ENCODE measurements around the gene SLC35B1.

Gene SLC35B1

DNA sequence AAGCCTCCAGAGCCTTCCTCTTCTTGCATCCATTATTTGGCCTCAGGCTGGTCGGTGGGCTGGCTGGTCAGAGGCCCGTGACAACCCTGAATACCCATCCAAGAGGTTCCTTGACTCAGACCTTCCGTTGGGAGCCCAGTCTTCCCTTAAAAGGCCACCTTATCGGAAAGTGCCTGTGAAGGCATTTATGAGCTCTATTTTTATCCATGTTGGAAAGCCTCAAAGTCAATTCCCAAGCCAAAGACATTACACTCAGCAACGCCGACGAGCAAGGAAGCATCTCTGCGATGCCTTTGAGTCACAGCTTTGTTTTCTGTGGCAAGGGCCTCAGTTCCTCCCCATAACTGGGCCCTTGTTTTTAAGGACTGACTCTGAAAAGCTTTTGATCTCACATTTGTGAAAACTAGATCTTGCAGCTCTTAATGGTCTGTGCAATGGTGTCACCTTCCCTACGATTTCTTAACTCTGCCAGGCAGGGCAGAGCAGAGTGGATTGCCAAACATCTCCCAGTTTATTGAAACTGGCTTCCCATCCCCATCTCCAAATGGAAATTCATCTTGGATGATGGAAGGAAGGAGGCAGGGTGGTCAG lies 16.6 kb downstream of the SLC35B1 start:
- no peak overlapping the region for H3K4me3 ChIP-seq (ENCODE audit: low read depth, low read length)
- no peak for DNase-seq (ENCODE audit: low read depth)
- TF ChIP-seq, protein P1, sequence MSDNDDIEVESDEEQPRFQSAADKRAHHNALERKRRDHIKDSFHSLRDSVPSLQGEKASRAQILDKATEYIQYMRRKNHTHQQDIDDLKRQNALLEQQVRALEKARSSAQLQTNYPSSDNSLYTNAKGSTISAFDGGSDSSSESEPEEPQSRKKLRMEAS (IDR thresholded peaks at IDR 0.05; ENCODE audit: low read depth, low read length) = no peak
- no peak for TF ChIP-seq CTCF (IDR thresholded peaks at IDR 0.05; ENCODE audit: low read depth, low read length)
- no peak for TF ChIP-seq POLR2A (IDR thresholded peaks at IDR 0.05; ENCODE audit: extremely low read depth, insufficient read length)
- TF ChIP-seq MYC (IDR thresholded peaks at IDR 0.05; ENCODE audit: low read depth, low read length) = no peak

DNA sequence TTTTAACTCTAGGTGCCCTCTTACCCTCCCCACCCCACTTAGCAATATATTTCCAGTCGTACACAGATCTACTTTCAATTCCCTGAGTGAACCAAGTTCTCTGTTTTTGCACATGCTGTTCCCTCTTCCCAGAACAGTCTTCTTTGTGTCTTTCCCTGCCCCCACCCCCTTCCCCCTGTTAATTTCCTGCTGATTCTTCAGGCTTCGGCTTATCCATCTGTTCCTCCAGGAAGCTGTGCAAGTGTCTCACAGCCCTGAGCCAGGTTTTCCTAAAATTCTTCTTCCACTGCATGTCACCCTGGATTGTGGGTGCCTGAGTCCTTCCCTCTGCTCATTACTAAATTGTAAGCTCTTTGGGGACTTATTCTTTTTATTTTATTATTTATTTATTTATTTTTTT lies 17.5 kb downstream of the SLC35B1 start:
- H3K4me3 ChIP-seq (ENCODE audit: low read depth, low read length) = no peak overlapping the region
- TF ChIP-seq CTCF (IDR thresholded peaks at IDR 0.05; ENCODE audit: low read depth, low read length) (no peak), POLR2A (IDR thresholded peaks at IDR 0.05; ENCODE audit: extremely low read depth, insufficient read length) (no peak), MYC (IDR thresholded peaks at IDR 0.05; ENCODE audit: low read depth, low read length) (no peak)
- TF ChIP-seq, protein P1 (IDR thresholded peaks at IDR 0.05; ENCODE audit: low read depth, low read length) = no peak
- DNase-seq (ENCODE audit: low read depth) = no peak

DNA sequence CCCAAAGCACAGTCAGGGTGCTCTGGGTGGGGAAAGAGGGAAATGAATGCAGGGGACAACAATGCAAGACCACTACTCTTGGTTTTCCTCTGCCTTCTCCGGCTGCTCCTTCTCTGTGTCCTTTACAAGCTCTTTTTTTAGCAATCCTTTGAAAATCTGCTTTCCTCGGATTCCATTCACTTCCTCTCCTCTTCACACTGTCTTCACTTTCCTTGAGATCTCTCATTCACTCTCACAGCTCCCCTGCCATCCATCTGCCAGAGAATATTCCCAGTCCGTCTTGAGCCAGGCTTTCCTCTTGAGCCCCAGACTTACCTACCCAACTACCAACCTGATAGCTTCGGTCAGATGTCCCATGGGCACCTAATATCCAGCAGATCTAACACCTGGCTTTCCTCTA lies 18.9 kb downstream of the SLC35B1 start:
- DNase-seq (ENCODE audit: low read depth) = no peak
- TF ChIP-seq CTCF (IDR thresholded peaks at IDR 0.05; ENCODE audit: low read depth, low read length) (no peak), POLR2A (IDR thresholded peaks at IDR 0.05; ENCODE audit: extremely low read depth, insufficient read length) (no peak), MYC (IDR thresholded peaks at IDR 0.05; ENCODE audit: low read depth, low read length) (no peak)
- TF ChIP-seq, protein P1 (IDR thresholded peaks at IDR 0.05; ENCODE audit: low read depth, low read length) = no peak
- H3K4me3 ChIP-seq (ENCODE audit: low read depth, low read length) = no peak overlapping the region

GRCh38 chr17:49687878-49688491 lies 19.8 kb downstream of the SLC35B1 start:
- DNase-seq (ENCODE audit: low read depth) = peak; percentile 39
- TF ChIP-seq MYC (IDR thresholded peaks at IDR 0.05; ENCODE audit: low read depth, low read length) (peak; percentile 71), POLR2A (IDR thresholded peaks at IDR 0.05; ENCODE audit: extremely low read depth, insufficient read length) (no peak)
- TF ChIP-seq, protein P1 (IDR thresholded peaks at IDR 0.05; ENCODE audit: low read depth, low read length) = peak; percentile 86
- no peak overlapping the region for H3K4me3 ChIP-seq (ENCODE audit: low read depth, low read length)

- no peak overlapping the region for H3K4me3 ChIP-seq (ENCODE audit: low read depth, low read length)
- TF ChIP-seq, protein P1 (IDR thresholded peaks at IDR 0.05; ENCODE audit: low read depth, low read length) = no peak
- TF ChIP-seq POLR2A (IDR thresholded peaks at IDR 0.05; ENCODE audit: extremely low read depth, insufficient read length) (no peak), MYC (IDR thresholded peaks at IDR 0.05; ENCODE audit: low read depth, low read length) (no peak), CTCF (IDR thresholded peaks at IDR 0.05; ENCODE audit: low read depth, low read length) (no peak)
Observed at GRCh38 chr17:49681106-49681979, 26.4 kb downstream of the SLC35B1 start.

More at GRCh38 chr17:49681106-49681979, 26.4 kb downstream of the SLC35B1 start:
- no peak for DNase-seq (ENCODE audit: low read depth)
